ENCODE results near the gene SPATS2.

DNA sequence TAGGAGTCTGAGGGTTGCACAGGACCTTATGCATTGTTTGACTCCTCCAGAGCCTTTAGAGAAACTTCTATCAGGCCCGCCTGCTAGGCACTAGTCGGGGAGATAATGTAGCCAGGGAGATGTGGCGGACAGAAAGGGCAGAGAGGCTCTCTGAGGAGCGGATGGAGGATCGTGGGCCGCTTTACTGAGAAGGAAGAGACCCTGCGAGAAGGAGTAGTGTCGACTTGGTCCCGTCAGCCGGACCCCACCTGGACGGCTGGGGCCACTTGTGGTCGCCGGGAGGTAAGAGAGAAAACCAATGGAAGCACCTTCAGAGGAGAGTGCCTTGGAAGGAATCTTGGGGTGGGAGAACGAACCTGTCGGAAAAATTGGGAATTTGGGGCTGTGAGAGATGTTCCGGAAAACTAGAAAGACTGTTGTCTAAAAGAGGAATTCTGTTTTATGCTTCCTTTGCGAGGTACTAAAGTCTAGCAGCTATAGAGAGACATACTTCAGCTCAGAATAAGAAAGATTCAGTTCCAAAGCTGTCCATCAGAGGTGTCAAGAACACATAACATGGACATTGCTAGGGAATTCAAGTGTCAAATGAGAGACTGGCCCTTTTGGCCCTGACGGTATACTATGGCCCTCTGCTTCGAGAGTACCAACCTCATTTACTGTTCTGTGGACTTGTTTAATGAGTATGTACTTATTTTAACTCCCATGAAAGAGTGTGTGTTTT lies 201.3 kb downstream of the SPATS2 start:
- TF ChIP-seq, protein P1, sequence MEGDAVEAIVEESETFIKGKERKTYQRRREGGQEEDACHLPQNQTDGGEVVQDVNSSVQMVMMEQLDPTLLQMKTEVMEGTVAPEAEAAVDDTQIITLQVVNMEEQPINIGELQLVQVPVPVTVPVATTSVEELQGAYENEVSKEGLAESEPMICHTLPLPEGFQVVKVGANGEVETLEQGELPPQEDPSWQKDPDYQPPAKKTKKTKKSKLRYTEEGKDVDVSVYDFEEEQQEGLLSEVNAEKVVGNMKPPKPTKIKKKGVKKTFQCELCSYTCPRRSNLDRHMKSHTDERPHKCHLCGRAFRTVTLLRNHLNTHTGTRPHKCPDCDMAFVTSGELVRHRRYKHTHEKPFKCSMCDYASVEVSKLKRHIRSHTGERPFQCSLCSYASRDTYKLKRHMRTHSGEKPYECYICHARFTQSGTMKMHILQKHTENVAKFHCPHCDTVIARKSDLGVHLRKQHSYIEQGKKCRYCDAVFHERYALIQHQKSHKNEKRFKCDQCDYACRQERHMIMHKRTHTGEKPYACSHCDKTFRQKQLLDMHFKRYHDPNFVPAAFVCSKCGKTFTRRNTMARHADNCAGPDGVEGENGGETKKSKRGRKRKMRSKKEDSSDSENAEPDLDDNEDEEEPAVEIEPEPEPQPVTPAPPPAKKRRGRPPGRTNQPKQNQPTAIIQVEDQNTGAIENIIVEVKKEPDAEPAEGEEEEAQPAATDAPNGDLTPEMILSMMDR (IDR thresholded peaks at IDR 0.05; ENCODE audit: low read length): no peak
- no peak for TF ChIP-seq EZH2 (IDR thresholded peaks at IDR 0.05; ENCODE audit: borderline replicate concordance, low read length)

Measured in OCI-LY1 (cell line).